Measurements from ENCODE around the gene RHCG.

The RHCG gene

GRCh38 chr15:89442671-89443307, 53.6 kb downstream of the RHCG start:
- peak; percentile 31 to 83 for DNase-seq

GRCh38 chr15:89442155-89442554, 54.2 kb downstream of the RHCG start:
- DNase-seq: no peak

DNA sequence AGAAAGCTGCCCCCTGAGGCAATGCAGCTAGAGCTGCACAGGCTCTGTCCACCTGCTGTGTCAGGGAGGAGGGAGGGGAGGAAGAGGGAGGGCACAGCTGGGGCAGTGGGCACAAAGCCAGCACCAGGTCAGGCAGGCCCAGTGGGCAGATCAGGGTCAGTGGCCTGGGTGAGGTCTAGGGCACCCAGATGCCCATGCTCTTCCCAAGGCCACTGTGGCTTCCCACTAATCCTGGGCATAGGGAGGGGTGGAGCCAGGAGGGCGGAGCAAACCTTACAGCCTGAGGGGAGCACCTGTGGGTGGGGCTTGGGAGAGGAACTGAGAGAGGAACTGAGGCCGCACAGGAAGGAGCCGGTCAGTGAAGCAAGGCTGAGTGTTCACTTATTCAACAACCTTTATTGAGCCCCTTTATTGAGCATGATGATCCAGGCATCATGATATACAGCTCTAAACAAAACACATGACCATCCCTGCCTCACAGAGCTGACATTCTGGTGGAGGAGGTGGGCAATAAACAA, 55.0 kb downstream of the RHCG start:
- no peak for DNase-seq

DNA sequence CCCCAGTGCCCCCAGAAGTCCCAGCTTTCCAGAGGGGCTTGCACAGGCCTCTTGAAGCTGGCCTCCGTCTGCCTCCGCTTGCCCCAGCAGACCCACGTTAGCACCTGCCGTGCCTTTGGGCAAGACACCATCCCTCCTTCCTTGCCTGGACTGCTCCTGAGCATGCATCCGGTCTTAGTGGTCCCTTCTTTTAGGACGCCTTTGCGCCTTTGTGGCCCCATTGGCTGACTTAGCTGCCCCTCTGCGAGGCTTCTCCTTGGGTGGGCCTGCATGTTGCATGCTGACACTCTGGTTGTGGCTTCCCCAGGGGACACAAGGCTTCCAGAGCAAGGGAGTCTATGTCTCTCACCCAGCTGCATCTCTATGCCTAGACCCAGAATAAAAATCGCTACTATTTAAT, 56.6 kb downstream of the RHCG start:
- no peak for DNase-seq

- no peak for DNase-seq
Observed at GRCh38 chr15:89436560-89437311, 59.6 kb downstream of the RHCG start.

- DNase-seq: no peak
Observed at GRCh38 chr15:89435362-89435761, 61.0 kb downstream of the RHCG start.

GRCh38 chr15:89433686-89434085, 62.7 kb downstream of the RHCG start:
- no peak for DNase-seq

DNA sequence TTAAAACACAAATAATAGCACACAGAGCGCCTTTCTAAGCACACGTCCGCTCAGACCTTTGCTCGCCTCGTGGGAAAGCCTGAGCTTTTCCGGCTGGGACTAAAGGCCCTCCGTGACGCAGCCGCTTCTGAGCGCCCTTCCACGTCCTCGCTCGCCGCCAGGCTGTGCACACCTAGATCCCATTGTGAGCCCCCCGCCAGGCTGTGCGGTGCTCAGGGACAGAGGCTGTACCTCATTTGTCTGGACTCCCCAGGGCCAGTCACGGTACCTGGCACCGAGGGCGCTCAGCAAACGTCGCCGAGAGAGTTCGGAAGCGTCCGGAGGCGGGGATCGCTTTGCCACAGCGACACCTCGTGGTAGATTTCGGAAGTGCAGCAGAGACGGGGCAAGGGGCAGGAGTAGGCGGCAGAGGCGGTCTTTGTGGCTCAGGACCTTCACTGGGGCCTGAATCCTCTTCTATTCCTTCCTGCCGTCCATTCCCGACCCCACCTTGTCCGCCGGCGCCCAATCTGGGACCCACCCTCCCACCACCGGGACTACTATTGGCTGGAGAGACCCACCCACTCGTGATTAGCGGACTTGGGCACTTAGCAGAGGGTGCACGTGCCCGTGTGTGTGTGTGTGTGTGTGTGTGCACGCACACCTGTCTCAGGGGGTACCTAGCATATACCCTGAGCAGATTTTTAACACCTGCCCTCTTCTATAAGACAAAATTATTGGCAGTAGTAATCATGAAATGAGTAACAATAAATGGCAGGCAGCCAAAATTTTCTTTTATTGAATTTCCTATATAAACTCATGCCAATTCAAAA, 65.6 kb downstream of the RHCG start:
- DNase-seq: peak; percentile 68 to 72

DNA sequence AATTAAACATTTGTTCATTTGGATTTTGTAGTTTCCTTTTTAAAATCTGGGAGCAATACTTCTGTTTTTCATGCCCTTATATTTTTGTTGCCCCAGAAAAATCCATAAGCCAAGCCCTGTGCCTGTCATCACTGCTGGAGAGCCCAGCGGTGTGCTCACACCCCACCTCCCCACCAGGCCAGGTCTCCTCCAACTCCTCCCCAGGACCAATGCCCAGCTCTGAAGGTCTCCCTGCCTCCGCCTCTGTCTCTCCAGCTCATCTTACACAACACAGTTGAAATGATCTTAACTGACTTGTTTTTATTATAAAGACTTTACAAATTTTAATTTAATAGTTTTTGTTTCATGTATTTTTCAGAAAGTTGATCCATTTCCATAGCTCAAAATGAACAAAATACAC, 66.4 kb downstream of the RHCG start:
- no peak for DNase-seq

DNA sequence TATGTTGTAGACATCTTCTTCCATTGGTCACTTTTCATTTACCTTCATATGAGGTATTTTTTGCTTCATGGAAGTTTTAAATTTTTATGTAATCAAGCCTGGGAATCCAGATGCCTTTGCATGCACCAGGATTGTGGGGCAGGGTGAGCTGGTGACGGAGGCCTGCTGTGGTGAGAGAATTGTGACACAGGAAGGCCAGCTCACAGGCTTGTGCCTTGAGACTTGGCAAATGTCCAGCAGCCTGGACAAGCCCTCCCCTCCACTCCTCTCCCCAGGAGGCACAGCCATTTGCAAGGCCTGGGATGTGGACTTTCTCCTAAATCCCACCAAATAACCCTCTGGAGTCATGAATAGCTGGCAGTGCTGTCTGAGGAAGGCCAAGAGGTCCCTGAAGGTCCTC, 67.4 kb downstream of the RHCG start:
- DNase-seq: no peak

GRCh38 chr15:89428246-89428645, 68.1 kb downstream of the RHCG start:
- no peak for DNase-seq

GRCh38 chr15:89426500-89426899, 69.9 kb downstream of the RHCG start:
- no peak for DNase-seq

GRCh38 chr15:89423981-89424380, 72.4 kb downstream of the RHCG start:
- no peak for DNase-seq
